HFFc6 (cell line): ENCODE measurements around the gene FCF1. TPM values are rescaled to one million over a fixed set of nuclear protein-coding genes. Genes with fewer than 3 reads are reported as not detected.

Source experiments
- DNase-seq: peaks from one replicate; pipeline ENCODE4 v3.0.0-alpha.2; 2018
- H3K27ac Mint-ChIP-seq: 2 replicates; pipeline ENCODE4 v1.8.0; 2020; ENCODE audit warnings: mild to moderate bottlenecking, mixed read lengths
- H3K27me3 Mint-ChIP-seq: 2 replicates; pipeline ENCODE4 v1.8.0; 2021; ENCODE audit warnings: mild to moderate bottlenecking, moderate library complexity, mixed read lengths; ENCODE audit not compliant: insufficient read depth
- H3K36me3 Mint-ChIP-seq: 2 replicates; pipeline ENCODE4 v1.8.0; 2021; ENCODE audit warnings: low read depth, mixed read lengths
- H3K4me1 Mint-ChIP-seq: 2 replicates; pipeline ENCODE4 v1.8.0; 2020; ENCODE audit warnings: low read depth, mixed read lengths
- H3K4me3 Mint-ChIP-seq: 2 replicates; pipeline ENCODE4 v1.8.0; 2020; ENCODE audit warnings: mild to moderate bottlenecking, moderate library complexity, mixed read lengths
- H3K9me3 Mint-ChIP-seq: 2 replicates; pipeline ENCODE4 v1.8.0; 2020; ENCODE audit warnings: mild to moderate bottlenecking, mixed read lengths
- total RNA-seq, 6 experiments: library from RNA; stranded (reverse); fragmentation: NEBNext Ultra II Directional; extraction: Animal tissue kit (Norgen Biotek cat#: 25700); gene quantifications; 2 replicates in 1 of 6; 3 replicates in 5 of 6; pipeline ENCODE4 v1.2.3, GENCODE V29; 2021
- TF ChIP-seq, protein P1 (sequence below): fragments of 200-600 bp; sonication (generic); IDR thresholded peaks from 2 replicates; pipeline ENCODE4 v1.5.0; 2021; ENCODE audit warnings: antibody characterized with exemption, mild to moderate bottlenecking

FCF1 gene
- total RNA-seq, 6 experiments from 2014 or later = 69.7 to 87.4 (median 79.6) TPM

DNA sequence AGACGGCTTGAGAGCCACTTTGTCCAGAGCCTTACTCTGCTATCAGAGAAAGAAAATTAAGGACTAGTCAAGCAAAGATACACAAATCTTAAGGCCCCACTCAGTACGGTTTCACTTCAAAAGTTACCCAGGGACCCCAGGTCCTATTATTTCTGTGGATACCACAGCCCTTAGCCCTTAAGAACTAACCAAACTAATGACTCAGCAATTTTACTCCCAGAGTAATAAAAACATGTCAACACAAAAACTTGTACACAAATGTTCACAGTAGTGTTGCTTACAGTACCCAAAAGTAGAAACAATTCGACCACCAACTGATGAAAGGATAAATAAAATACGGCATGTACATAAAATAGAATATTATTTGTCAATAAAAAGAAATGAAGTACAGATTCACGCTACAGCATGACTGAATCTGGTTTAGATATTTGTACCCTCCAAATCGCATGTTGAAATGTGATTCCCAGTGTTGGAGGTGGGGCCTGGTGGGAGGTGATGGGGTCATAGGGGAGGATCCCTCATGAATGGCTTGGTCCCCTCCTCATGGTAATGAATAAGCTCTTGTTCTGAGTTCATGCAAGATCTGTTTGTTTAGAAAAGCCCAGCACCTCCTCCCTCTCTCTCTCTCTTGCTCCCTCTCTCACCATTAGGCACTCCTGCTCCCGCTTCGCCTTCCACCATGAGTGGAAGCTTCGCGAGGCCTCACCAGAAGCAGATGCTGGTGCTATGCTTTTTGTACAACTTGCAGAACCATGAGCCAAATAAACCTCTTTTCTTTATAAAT, 30.6 kb upstream of the FCF1 start:
- H3K4me3 Mint-ChIP-seq = no peak overlapping the region
- H3K9me3 Mint-ChIP-seq = no peaks in the 10 kb centered on the region
- no peak for DNase-seq
- TF ChIP-seq, protein P1, sequence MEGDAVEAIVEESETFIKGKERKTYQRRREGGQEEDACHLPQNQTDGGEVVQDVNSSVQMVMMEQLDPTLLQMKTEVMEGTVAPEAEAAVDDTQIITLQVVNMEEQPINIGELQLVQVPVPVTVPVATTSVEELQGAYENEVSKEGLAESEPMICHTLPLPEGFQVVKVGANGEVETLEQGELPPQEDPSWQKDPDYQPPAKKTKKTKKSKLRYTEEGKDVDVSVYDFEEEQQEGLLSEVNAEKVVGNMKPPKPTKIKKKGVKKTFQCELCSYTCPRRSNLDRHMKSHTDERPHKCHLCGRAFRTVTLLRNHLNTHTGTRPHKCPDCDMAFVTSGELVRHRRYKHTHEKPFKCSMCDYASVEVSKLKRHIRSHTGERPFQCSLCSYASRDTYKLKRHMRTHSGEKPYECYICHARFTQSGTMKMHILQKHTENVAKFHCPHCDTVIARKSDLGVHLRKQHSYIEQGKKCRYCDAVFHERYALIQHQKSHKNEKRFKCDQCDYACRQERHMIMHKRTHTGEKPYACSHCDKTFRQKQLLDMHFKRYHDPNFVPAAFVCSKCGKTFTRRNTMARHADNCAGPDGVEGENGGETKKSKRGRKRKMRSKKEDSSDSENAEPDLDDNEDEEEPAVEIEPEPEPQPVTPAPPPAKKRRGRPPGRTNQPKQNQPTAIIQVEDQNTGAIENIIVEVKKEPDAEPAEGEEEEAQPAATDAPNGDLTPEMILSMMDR = no peak
- peak overlapping the region; percentile 25; the same call in 1 of the 2 replicates for H3K27ac Mint-ChIP-seq
- H3K27me3 Mint-ChIP-seq = no peaks in the 10 kb centered on the region
- peaks cover 9% of the 10 kb centered on the region; the same call in 1 of the 2 replicates for H3K4me1 Mint-ChIP-seq
- peaks cover 46% of the 10 kb centered on the region for H3K36me3 Mint-ChIP-seq

DNA sequence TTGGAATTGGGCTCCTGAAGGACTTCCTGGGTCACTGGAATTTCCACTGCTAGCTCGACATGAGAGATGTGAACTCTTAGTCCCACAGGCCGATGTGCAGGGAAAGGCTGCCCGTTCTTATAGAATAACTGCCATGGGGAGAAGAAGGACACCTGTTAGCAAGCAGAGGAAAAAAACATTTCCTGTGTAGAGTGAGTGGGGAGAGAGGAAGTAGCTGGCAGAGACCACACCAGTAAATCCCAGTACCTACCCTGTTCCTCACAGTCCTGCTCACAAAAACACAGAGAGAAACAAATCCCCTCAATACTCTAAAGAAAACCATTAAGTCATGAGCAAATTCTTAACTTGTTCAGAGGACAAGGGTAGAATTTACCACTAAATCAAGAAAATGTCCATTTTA, 29.5 kb upstream of the FCF1 start:
- no peak for DNase-seq
- no peaks in the 10 kb centered on the region for H3K27me3 Mint-ChIP-seq
- no peak overlapping the region for H3K4me3 Mint-ChIP-seq
- no peak overlapping the region for H3K27ac Mint-ChIP-seq
- H3K9me3 Mint-ChIP-seq = no peaks in the 10 kb centered on the region
- peaks cover 9% of the 10 kb centered on the region; the same call in 1 of the 2 replicates for H3K4me1 Mint-ChIP-seq
- TF ChIP-seq, protein P1 = no peak
- H3K36me3 Mint-ChIP-seq = peaks cover 49% of the 10 kb centered on the region

DNA sequence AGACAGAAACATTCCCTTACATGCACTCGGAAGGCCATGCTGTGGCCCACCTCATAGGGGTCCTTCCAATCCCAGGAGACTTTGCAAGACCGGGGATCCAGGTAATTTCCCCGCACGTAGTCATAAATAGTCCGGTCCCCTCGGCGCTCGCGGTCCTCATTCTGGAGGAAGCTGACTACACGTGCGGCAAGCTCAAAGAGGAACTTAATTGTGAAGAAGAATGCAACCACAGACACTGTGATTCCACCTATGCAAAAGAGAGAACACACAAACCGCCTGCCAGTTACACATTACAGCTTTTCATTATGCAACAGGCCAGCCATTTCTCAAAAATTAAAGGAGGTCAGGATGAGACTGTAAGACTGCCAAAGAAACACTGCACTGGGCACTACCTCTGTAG, 28.5 kb upstream of the FCF1 start:
- H3K27me3 Mint-ChIP-seq = no peaks in the 10 kb centered on the region
- no peak overlapping the region for H3K4me3 Mint-ChIP-seq
- H3K36me3 Mint-ChIP-seq = peaks cover 56% of the 10 kb centered on the region
- peaks cover 9% of the 10 kb centered on the region; the same call in 1 of the 2 replicates for H3K4me1 Mint-ChIP-seq
- H3K27ac Mint-ChIP-seq = no peak overlapping the region
- TF ChIP-seq, protein P1 = no peak
- no peaks in the 10 kb centered on the region for H3K9me3 Mint-ChIP-seq
- no peak for DNase-seq

DNA sequence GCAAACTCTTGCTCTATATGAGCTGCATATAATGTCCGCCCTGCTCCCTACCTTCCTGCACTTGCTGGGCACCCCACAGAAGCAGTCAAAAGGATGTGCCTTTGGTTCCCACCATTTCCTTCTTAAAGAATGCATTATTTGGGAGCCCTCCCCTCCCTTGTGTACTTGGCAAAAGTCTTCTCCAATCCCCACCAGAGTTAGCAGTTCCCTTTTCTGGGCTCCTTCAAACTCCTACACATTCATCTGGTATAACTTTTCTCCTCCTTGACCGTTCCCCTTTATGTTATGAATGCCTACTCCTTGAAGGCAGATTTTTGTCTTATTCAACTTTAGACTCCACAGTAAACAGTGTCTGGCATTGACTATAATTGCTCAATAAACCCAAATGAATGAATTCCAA, 27.9 kb upstream of the FCF1 start:
- peaks cover 57% of the 10 kb centered on the region for H3K36me3 Mint-ChIP-seq
- no peak overlapping the region for H3K27ac Mint-ChIP-seq
- H3K4me3 Mint-ChIP-seq = no peak overlapping the region

GRCh38 chr14:74685921-74686678, 26.8 kb upstream of the FCF1 start:
- no peak for DNase-seq
- H3K4me3 Mint-ChIP-seq = no peak overlapping the region
- peaks cover 9% of the 10 kb centered on the region; the same call in 1 of the 2 replicates for H3K4me1 Mint-ChIP-seq
- H3K27me3 Mint-ChIP-seq = no peaks in the 10 kb centered on the region
- no peaks in the 10 kb centered on the region for H3K9me3 Mint-ChIP-seq
- peaks cover 55% of the 10 kb centered on the region for H3K36me3 Mint-ChIP-seq
- H3K27ac Mint-ChIP-seq = no peak overlapping the region
- TF ChIP-seq, protein P1 = no peak

More for the DNA sequence above, 27.9 kb upstream of the FCF1 start:
- H3K9me3 Mint-ChIP-seq = no peaks in the 10 kb centered on the region
- TF ChIP-seq, protein P1 = no peak
- no peaks in the 10 kb centered on the region for H3K27me3 Mint-ChIP-seq
- DNase-seq = no peak
- H3K4me1 Mint-ChIP-seq = peaks cover 9% of the 10 kb centered on the region; the same call in 1 of the 2 replicates
